ENCODE results near the gene CPSF6. TPM values are rescaled to one million over a fixed set of nuclear protein-coding genes. Genes with fewer than 3 reads are reported as not detected.

The CPSF6 gene
- total and polyA plus RNA-seq, 2 of the 4 experiments (the other 2 are of a cell fraction): 9.1 to 39.3 TPM

- H2AK9ac ChIP-seq (replicated peaks; ENCODE audit: low read depth, low read length, poor library complexity): no peak overlapping the region
- no peak overlapping the region for H3K56ac ChIP-seq (ENCODE audit: extremely low read depth, insufficient read depth, low read length)
- H2BK5ac ChIP-seq (ENCODE audit: low read depth, low read length, poor library complexity, severe bottlenecking): no peak overlapping the region
- in situ Hi-C loops (cut with MboI; ENCODE audit: low sequenced_read_pairs): loop anchor here (10.0 kb wide), 1 partner anchor 379 kb away; no protein-coding TSS in a partner anchor
- no peak overlapping the region for H2BK20ac ChIP-seq (ENCODE audit: low read depth, low read length)
- no peak overlapping the region for H2BK120ac ChIP-seq (ENCODE audit: low read depth, low read length)
- H3K18ac ChIP-seq (ENCODE audit: low read depth, low read length): no peak overlapping the region
- no CpG with 5 or more reads among the region's 7 CpGs for WGBS, 2 experiments (ENCODE audit: extremely low coverage in 2 of 2, insufficient read length in 1 of 2)
- intact Hi-C loops (cut with micrococcal nuclease): no loop called here
- H3K4me1 ChIP-seq (ENCODE audit: control insufficient read depth, insufficient read depth, low read length): peaks cover 5% of the 10 kb centered on the region
- no peak overlapping the region for H3K27ac ChIP-seq (ENCODE audit: insufficient read depth, low read length)
- H4K8ac ChIP-seq (ENCODE audit: low read depth in 2 of 2, low read length in 2 of 2): no peak overlapping the region
- no peak for TF ChIP-seq CEBPB (IDR thresholded peaks at IDR 0.05; ENCODE audit: low read depth, low read length)
- no peak for TF ChIP-seq MXI1 (IDR thresholded peaks at IDR 0.05; ENCODE audit: borderline replicate concordance, low read depth, low read length)
- no peak for TF ChIP-seq MAZ (IDR thresholded peaks at IDR 0.05; ENCODE audit: borderline replicate concordance, low read depth, low read length)
- no peak for TF ChIP-seq RCOR1 (IDR thresholded peaks at IDR 0.05; ENCODE audit: insufficient replicate concordance, low read length)
- TF ChIP-seq NFE2L2 (IDR thresholded peaks at IDR 0.05; ENCODE audit: low read depth, low read length): no peak
- TF ChIP-seq BHLHE40 (IDR thresholded peaks at IDR 0.05; ENCODE audit: low read depth, low read length): no peak
- no peak for TF ChIP-seq FOS (IDR thresholded peaks at IDR 0.05; ENCODE audit: low read depth, low read length)
- dilution Hi-C loops (cut with HindIII; ENCODE audit: low sequenced_read_pairs, unreplicated experiment): no loop called here
- H3K27me3 ChIP-seq (ENCODE audit: control insufficient read depth, insufficient read depth, low read length): no peaks in the 10 kb centered on the region
- peaks cover 74% of the 10 kb centered on the region for H4K20me1 ChIP-seq (ENCODE audit: insufficient read depth, low read length)
- no peak overlapping the region for H4K5ac ChIP-seq (ENCODE audit: low read depth, low read length)
- no peak overlapping the region for H3K4me3 ChIP-seq (ENCODE audit: insufficient read depth, low read depth, low read length)
- CTCF ChIA-PET: no interaction called here
- H3K9me1 ChIP-seq (ENCODE audit: insufficient read depth, low read length): peaks cover 17% of the 10 kb centered on the region
- H3K4me2 ChIP-seq (ENCODE audit: low read depth, low read length): peak overlapping the region; percentile 10; the same call in 1 of the 2 replicates
- no peak overlapping the region for H3K9ac ChIP-seq (ENCODE audit: low read depth, low read length)
- DNase-seq: no peak
- no peaks in the 10 kb centered on the region for H3K9me3 ChIP-seq (ENCODE audit: control insufficient read depth, insufficient read depth, low read length)
- H2AK5ac ChIP-seq (ENCODE audit: low read depth, low read length): no peak overlapping the region
- POLR2A ChIA-PET (ENCODE audit: unreplicated experiment): no interaction called here
- ATAC-seq (ENCODE audit: low read depth): no peak
- no peak overlapping the region for H3K14ac ChIP-seq (replicated peaks; ENCODE audit: low read depth, low read length)
- BruUV-seq (replicated peaks): no TSS peak
- peak overlapping the region; percentile 68 for H3K23ac ChIP-seq (ENCODE audit: low read depth, low read length)
- H2AFZ ChIP-seq (replicated peaks; ENCODE audit: low read length, poor library complexity): no peak overlapping the region
- peaks cover 0 to 37% of the 10 kb centered on the region in 2 experiments; a peak in 2 of 4 replicates for H3K79me1 ChIP-seq (ENCODE audit: low read depth in 1 of 2, low read length in 2 of 2)
- no peak overlapping the region for H3K4ac ChIP-seq (ENCODE audit: low read depth, low read length)
- H3K36me3 ChIP-seq (ENCODE audit: control insufficient read depth, insufficient read depth, low read length): peaks cover 2% of the 10 kb centered on the region; the same call in 1 of the 2 replicates
- H2BK15ac ChIP-seq (ENCODE audit: low read depth, low read length): no peak overlapping the region
- no peak overlapping the region for H4K91ac ChIP-seq (ENCODE audit: insufficient read depth, low read depth, low read length)
These were observed 4.0 kb downstream of the CPSF6 start for GRCh38 chr12:69243099-69244084.

Measured in IMR-90 (cell line).